22Rv1 (cell line): Measurements from ENCODE around the gene AURKAIP1.

Experiments
- H3K27ac ChIP-seq: fragments of 450-650 bp; 2 replicates; pipeline ENCODE4 v1.5.1; 2017
- CTCF ChIP-seq: fragments of 450-650 bp; IDR thresholded peaks from 2 replicates; pipeline ENCODE4 v1.5.1; 2017; ENCODE audit warnings: mild to moderate bottlenecking
- ZFX ChIP-seq: fragments of 450-650 bp; IDR thresholded peaks from 2 replicates; pipeline ENCODE4 v1.6.1; 2017; ENCODE audit warnings: antibody characterized with exemption, borderline replicate concordance

The AURKAIP1 gene

GRCh38 chr1:1397839-1398523 is 23.0 kb upstream of the AURKAIP1 start:
- TF ChIP-seq CTCF (no peak), ZFX (no peak)
- H3K27ac ChIP-seq: peak overlapping the region; percentile 80

GRCh38 chr1:1395166-1395565 is 20.2 kb upstream of the AURKAIP1 start:
- no peak for TF ChIP-seq CTCF
- no peak for TF ChIP-seq ZFX

GRCh38 chr1:1394116-1394515 is 19.1 kb upstream of the AURKAIP1 start:
- no peak for TF ChIP-seq ZFX
- TF ChIP-seq CTCF: no peak
- no peak overlapping the region for H3K27ac ChIP-seq

More at GRCh38 chr1:1395166-1395565, 20.2 kb upstream of the AURKAIP1 start:
- no peak overlapping the region for H3K27ac ChIP-seq

- TF ChIP-seq ZFX: no peak
- no peak overlapping the region for H3K27ac ChIP-seq
Observed at GRCh38 chr1:1393428-1393827, 18.4 kb upstream of the AURKAIP1 start.

GRCh38 chr1:1393014-1393413 is 18.0 kb upstream of the AURKAIP1 start:
- TF ChIP-seq ZFX (no peak), CTCF (no peak)
- H3K27ac ChIP-seq: no peak overlapping the region

GRCh38 chr1:1391225-1391624 is 16.2 kb upstream of the AURKAIP1 start:
- H3K27ac ChIP-seq: no peak overlapping the region
- TF ChIP-seq ZFX (no peak), CTCF (no peak)

- no peak overlapping the region for H3K27ac ChIP-seq
- TF ChIP-seq CTCF: no peak
Observed at GRCh38 chr1:1390675-1391074, 15.7 kb upstream of the AURKAIP1 start.

GRCh38 chr1:1388078-1388472 is 13.1 kb upstream of the AURKAIP1 start:
- H3K27ac ChIP-seq: no peak overlapping the region
- TF ChIP-seq CTCF: no peak
